ENCODE data around the gene TEX11. TPM values are rescaled to one million over a fixed set of nuclear protein-coding genes. Genes with fewer than 3 reads are reported as not detected.
"Not testable (repeated sequence)": the region's sequence is repeated elsewhere in the genome, so short reads cannot be mapped to it uniquely, and the experiment has no call there.

TEX11 gene
- total RNA-seq, 1 donor = not detected

DNA sequence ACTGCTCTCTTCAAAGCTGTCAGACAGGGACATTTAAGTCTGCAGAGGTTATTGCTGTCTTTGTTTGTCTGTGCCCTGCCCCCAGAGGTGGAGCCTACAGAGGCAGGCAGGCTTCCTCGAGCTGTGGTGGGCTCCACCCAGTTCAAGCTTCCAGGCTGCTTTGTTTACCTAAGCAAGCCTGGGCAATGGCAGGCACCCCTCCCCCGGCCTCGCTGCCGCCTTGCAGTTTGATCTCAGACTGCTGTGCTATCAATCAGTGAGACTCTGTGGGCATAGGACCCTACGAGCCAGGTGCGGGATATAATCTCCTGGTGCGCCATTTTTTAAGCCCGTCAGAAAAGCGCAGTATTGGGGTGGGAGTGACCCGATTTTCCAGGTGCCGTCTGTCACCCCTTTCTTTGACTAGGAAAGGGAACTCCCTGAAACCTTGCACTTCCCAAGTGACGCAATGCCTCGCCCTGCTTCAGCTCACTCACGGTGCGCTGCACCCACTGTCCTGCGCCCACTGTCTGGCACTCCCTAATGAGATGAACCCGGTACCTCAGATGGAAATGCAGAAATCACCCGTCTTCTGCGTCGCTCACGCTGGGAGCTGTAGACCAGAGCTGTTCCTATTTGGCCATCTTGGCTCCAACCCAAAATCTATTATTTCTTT lies 338.5 kb downstream of the TEX11 start:
- not testable (repeated sequence) for H3K9me3 ChIP-seq (ENCODE audit: low read depth, low read length); H3K4me1 ChIP-seq (ENCODE audit: insufficient read depth, low read length); H3K4me3 ChIP-seq (ENCODE audit: low read length); H3K27me3 ChIP-seq (ENCODE audit: insufficient read depth, low read length)

DNA sequence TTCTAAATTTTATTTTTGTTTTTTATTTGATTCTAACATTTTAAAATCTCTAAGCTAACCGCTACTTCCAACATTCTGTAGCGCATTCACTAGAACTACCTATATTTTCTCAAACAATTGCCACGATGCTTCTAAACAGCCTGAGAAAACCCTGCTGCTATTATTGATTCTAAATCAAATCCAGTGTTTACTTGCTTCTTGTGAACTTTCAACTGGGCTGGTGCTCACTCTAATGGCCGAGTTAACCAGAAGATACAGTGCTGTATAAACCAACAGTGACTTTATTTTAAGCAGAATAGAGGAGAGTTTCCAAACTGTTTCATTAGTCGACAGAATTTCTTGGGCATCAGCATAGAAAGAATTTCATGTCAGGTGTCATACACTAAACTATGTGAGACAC lies 353.6 kb downstream of the TEX11 start:
- Histone ChIP-seq H3K4me1 (ENCODE audit: insufficient read depth, low read length) (no peaks in the 10 kb centered on the region), H3K9me3 (ENCODE audit: low read depth, low read length) (no peaks in the 10 kb centered on the region), H3K27me3 (ENCODE audit: insufficient read depth, low read length) (no peaks in the 10 kb centered on the region), H3K4me3 (ENCODE audit: low read length) (no peak overlapping the region)

DNA sequence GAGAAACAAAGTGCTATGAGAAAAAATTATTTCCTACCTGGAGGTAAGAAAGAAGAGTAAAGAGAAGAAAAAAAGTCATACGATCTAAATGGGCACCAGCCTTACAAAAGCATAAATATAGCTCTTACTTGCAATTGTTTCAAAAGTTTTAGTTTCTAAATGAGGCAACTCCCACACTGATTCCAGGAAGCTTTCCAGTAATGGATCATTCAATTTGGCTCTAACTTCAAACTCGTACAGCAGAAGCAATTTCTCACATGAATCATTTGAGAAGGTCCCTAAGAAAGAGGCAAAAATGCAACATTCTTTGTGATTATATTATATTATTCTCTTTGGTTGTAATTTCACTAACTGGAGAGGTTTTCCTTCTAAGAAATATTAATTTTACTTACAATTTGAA lies 354.0 kb downstream of the TEX11 start:
- H3K9me3 ChIP-seq (ENCODE audit: low read depth, low read length) = no peaks in the 10 kb centered on the region
- no peaks in the 10 kb centered on the region for H3K4me1 ChIP-seq (ENCODE audit: insufficient read depth, low read length)
- H3K27me3 ChIP-seq (ENCODE audit: insufficient read depth, low read length) = no peaks in the 10 kb centered on the region
- no peak overlapping the region for H3K4me3 ChIP-seq (ENCODE audit: low read length)

DNA sequence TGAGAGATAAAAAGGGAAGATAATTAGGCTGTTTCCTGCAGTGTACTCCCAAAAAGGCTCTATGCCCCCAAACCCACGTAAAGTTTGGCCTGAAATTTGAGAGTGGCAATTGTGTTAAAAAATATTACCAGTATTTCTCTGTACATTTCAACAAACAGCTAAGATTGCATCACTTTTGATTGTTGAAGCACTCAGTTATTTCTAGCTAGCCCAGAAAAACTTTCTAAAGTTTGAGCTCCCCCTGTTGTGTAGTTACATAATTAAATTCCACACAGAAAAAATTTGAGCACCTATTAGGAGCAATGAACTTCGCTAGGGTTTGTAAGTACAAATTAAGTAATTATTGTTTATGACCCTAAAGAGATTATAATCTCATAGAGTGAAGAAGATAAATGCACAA lies 354.4 kb downstream of the TEX11 start:
- no peaks in the 10 kb centered on the region for H3K27me3 ChIP-seq (ENCODE audit: insufficient read depth, low read length)
- H3K9me3 ChIP-seq (ENCODE audit: low read depth, low read length) = no peaks in the 10 kb centered on the region
- H3K4me3 ChIP-seq (ENCODE audit: low read length) = no peak overlapping the region
- H3K4me1 ChIP-seq (ENCODE audit: insufficient read depth, low read length) = no peaks in the 10 kb centered on the region

DNA sequence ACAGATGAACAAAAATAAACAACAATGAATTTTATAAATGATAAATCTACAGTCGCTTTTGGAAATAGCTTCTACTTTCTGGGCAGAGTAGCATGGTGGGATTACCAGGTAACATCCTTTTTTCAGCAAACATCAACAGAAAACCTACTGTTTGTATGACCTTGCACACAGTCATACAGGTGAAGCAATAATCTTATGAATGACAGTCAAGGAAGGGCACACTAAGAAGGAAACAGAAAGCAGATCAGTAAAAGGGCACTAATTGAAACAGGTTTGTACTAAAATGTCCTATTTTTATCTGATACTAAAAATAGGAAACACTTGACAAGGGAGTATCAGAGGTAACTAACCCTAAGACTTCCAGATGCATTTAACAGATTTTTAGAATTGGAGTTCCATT lies 355.0 kb downstream of the TEX11 start:
- no peaks in the 10 kb centered on the region for H3K9me3 ChIP-seq (ENCODE audit: low read depth, low read length)
- no peak overlapping the region for H3K4me3 ChIP-seq (ENCODE audit: low read length)
- no peaks in the 10 kb centered on the region for H3K4me1 ChIP-seq (ENCODE audit: insufficient read depth, low read length)
- no peaks in the 10 kb centered on the region for H3K27me3 ChIP-seq (ENCODE audit: insufficient read depth, low read length)

DNA sequence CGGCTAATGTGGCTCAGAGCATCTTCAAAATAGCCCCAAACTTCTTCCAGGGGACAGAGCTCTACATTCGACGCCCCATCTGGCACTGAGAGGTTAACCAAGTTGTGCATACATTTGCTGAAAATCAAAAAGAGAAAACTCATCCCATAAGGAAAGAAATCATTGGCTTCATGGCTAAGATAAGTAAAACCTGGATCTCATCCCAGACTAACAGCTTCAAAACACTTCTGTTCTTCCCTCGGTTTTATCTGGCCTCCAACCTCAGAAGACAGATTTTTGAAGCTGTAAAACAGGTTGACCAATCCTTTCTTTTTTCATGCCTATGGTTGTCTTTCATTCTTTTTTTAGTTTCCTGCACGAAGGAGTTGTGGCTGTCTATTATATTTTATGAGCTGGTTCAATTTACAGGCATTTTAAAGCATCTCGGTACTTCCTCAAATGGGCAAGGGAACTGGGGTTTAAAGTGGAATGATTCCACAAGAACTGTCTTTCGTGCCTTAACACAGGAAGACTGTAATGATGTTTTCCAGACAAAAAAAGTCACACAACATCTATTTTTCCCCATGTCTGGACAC lies 356.3 kb downstream of the TEX11 start:
- Histone ChIP-seq H3K4me1 (ENCODE audit: insufficient read depth, low read length) (no peaks in the 10 kb centered on the region), H3K4me3 (ENCODE audit: low read length) (no peak overlapping the region), H3K9me3 (ENCODE audit: low read depth, low read length) (no peaks in the 10 kb centered on the region), H3K27me3 (ENCODE audit: insufficient read depth, low read length) (no peaks in the 10 kb centered on the region)

DNA sequence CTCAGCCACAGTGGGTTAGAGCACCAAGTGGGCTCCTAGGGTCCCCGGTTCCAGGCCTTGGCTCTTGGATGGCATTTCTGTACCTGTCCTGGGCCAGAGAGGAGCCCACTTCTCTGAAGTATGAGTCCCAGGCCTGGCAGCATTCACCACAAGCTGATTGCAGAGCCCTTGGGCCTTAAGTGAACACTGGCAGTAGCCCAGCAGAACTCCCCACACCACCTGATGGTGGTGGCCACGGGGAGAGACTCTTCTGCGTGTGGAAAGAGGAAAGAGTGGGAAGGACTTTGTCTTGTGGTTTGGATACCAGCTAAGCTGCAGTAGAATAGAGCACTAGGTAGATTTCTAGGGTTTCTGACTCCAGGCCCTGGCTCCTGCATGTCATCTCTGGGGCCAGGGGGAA lies 359.1 kb downstream of the TEX11 start:
- H3K27me3 ChIP-seq (ENCODE audit: insufficient read depth, low read length) = no peaks in the 10 kb centered on the region
- H3K4me3 ChIP-seq (ENCODE audit: low read length) = no peak overlapping the region
- H3K4me1 ChIP-seq (ENCODE audit: insufficient read depth, low read length) = no peaks in the 10 kb centered on the region
- H3K9me3 ChIP-seq (ENCODE audit: low read depth, low read length) = no peaks in the 10 kb centered on the region

DNA sequence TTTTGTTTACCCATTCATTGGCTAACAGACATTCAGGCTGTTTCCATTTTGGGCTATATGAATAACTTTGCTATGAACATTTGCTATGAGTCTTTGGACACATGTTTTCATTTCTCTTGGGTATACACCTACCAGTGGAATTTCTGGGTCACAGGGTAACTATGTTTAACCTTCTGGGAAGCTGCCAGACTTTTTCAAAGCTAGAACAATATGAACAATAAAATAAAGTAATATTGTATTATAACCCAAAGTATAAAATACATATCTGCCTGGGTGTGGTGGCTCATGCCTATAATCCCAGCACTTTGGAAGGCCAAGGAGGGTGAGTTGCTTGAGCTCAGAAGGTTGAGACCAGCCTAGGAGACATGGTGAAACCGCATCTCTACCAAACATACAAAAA lies 373.3 kb downstream of the TEX11 start:
- Histone ChIP-seq H3K4me1 (ENCODE audit: insufficient read depth, low read length) (no peaks in the 10 kb centered on the region), H3K27me3 (ENCODE audit: insufficient read depth, low read length) (no peaks in the 10 kb centered on the region), H3K9me3 (ENCODE audit: low read depth, low read length) (no peaks in the 10 kb centered on the region), H3K4me3 (ENCODE audit: low read length) (no peak overlapping the region)

DNA sequence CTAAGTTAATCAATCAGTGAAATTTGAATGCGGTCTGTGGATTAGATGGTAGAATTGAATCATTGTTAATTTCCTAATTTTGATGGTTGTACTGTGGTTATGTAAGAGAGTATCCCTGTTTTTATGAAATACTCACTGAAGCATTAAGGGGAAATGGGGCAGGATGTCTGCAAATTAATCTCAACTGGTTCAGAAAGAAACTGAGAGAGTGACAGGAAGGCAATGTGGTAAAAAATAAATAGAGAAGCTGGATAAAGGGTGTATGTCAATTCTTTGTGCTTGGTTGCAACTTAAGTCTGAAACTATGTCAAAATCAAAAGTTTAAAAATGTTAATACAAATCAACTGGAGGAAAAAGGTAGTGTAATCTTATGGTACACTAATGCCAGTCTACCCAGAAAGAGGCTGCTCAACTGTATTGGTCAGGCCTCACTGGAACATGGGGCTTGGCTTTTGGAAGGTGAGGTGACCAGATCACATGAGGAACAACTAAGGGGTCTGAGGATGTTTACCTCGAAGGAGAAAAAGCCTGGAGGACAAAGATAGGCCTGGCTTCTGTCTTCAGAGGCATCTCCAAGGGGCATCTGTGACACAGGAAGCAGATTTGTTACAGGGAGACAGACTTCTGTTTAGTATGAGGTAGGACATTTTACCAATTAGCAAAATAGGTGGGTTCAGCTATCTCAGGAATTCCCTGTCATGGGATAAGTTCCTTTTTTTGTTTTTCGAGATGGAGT lies 380.7 kb downstream of the TEX11 start:
- Histone ChIP-seq H3K9me3 (ENCODE audit: low read depth, low read length) (no peaks in the 10 kb centered on the region), H3K4me3 (ENCODE audit: low read length) (no peak overlapping the region), H3K27me3 (ENCODE audit: insufficient read depth, low read length) (no peaks in the 10 kb centered on the region), H3K4me1 (ENCODE audit: insufficient read depth, low read length) (no peaks in the 10 kb centered on the region)

DNA sequence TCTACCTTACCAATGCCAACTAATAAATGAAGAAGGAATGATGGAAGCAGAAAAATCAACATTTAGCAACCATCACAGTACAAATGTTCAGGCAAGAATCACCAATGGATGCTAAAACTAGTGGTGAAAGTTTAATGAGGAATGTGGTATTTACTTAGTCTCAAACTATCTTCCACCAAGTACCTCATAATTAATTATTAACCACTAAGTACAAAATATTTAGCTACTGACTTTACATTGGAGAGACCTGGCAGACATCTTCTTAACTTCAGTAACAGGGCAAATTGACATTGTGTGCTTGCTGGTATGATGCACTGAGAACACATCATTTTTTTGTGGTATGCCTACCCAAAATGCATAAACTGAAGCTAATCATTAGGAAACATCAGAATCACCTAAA lies 381.5 kb downstream of the TEX11 start:
- Histone ChIP-seq H3K9me3 (ENCODE audit: low read depth, low read length) (no peaks in the 10 kb centered on the region), H3K27me3 (ENCODE audit: insufficient read depth, low read length) (no peaks in the 10 kb centered on the region), H3K4me1 (ENCODE audit: insufficient read depth, low read length) (no peaks in the 10 kb centered on the region), H3K4me3 (ENCODE audit: low read length) (no peak overlapping the region)

DNA sequence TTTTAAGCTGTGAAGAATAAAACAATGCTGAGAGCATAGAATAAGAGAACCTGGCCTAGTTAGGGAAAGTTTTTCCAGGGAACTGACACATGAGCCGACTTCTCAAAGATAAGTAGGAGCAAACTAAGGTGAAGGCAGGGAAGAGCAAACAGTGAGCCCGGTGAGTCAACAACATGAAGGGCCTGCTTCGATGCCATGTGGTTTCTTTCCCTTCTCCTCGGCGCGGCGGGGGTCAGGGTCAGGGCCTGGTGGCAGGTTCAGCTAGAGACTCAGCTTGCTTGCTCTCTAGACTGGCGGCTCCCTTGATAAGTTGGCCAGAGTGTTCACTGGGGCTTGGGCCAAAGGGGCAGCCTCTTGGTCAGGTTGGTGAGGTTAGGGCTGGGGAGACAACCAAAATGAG lies 382.8 kb downstream of the TEX11 start:
- H3K4me1 ChIP-seq (ENCODE audit: insufficient read depth, low read length) = no peaks in the 10 kb centered on the region
- no peak overlapping the region for H3K4me3 ChIP-seq (ENCODE audit: low read length)
- no peaks in the 10 kb centered on the region for H3K9me3 ChIP-seq (ENCODE audit: low read depth, low read length)
- H3K27me3 ChIP-seq (ENCODE audit: insufficient read depth, low read length) = no peaks in the 10 kb centered on the region

DNA sequence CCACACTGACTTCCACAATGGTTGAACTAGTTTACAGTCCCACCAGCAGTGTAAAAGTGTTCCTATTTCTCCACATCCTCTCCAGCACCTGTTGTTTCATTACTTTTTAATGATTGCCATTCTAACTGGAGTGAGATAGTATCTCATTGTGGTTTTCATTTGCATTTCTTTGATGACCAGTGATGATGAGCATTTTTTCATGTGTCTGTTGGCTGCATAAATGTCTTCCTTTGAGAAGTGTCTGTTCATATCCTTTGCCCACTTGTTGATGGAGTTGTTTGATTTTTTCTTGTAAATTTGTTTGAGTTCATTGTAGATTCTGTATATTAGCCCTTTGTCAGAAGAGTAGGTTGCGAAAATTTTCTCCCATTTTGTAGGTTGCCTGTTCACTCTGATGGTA lies 392.8 kb downstream of the TEX11 start:
- not testable (repeated sequence) for H3K27me3 ChIP-seq (ENCODE audit: insufficient read depth, low read length); H3K4me3 ChIP-seq (ENCODE audit: low read length); H3K4me1 ChIP-seq (ENCODE audit: insufficient read depth, low read length); H3K9me3 ChIP-seq (ENCODE audit: low read depth, low read length)

DNA sequence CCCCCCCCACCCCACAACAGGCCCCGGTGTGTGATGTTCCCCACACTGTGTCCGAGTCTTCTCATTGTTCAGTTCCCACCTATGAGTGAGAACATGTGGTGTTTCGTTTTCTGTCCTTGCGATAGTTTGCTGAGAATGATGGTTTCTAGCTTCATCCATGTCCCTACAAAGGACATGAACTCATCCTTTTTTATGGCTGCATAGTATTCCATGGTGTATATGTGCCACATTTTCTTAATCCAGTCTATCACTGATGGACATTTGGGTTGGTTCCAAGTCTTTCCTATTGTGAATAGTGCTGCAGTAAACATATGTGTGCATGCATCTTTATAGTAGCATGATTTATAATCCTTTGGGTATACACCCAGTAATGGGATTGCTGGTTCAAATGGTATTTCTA lies 393.2 kb downstream of the TEX11 start:
- not testable (repeated sequence) for H3K27me3 ChIP-seq (ENCODE audit: insufficient read depth, low read length); H3K4me1 ChIP-seq (ENCODE audit: insufficient read depth, low read length); H3K4me3 ChIP-seq (ENCODE audit: low read length); H3K9me3 ChIP-seq (ENCODE audit: low read depth, low read length)

DNA sequence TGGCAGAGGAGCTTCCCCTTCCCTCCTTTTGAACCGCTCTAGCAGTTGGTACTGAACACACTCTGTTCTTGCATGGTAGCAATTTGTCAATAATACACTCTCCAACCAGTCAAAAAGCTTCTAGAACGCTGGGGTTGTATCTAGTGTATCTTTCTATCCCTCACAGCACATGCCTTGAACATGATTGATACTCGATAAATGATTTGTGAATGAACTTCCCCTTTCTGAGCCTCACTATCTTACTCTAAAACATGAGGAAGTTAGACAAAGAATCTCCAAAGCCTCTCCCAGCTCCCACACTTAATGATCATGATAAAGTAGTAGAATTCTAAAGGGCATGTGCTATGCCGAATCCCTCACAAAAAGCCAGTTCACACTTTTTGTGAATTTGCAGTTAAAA lies 399.4 kb downstream of the TEX11 start:
- H3K9me3 ChIP-seq (ENCODE audit: low read depth, low read length) = no peaks in the 10 kb centered on the region
- no peaks in the 10 kb centered on the region for H3K27me3 ChIP-seq (ENCODE audit: insufficient read depth, low read length)
- H3K4me1 ChIP-seq (ENCODE audit: insufficient read depth, low read length) = no peaks in the 10 kb centered on the region
- no peak overlapping the region for H3K4me3 ChIP-seq (ENCODE audit: low read length)

DNA sequence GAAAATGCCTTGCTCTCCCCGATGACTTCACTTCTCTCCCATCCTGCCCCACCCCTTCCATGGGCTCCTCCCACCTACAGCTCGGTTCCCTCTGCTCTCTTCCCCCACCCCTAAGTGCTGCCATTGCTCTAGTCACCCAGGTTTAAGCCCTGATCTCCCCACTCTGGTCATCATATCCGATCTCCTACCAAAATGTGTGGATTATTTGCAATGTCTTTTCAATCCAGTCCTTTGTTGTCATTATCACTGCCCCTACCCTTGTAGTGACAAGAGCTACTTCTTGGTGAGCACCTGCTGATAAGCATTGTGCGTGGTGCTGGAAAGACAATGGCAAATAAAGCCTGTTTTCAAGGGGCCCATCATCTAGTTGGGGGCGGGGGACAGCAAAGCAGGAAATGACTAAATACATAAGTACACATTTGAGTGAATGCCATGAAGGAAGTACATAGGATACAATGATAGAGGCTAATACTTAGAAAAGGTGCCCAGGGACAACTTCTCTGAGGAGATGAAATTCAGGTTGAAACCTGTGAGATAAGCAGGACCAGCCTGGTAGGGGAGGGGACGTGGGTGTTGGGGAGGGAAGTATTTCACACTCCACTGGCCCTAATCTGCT lies 400.1 kb downstream of the TEX11 start:
- no peaks in the 10 kb centered on the region for H3K4me1 ChIP-seq (ENCODE audit: insufficient read depth, low read length)
- no peaks in the 10 kb centered on the region for H3K27me3 ChIP-seq (ENCODE audit: insufficient read depth, low read length)
- H3K4me3 ChIP-seq (ENCODE audit: low read length) = no peak overlapping the region
- H3K9me3 ChIP-seq (ENCODE audit: low read depth, low read length) = no peaks in the 10 kb centered on the region

Data from mononuclear cell (primary cell).